Endometrial microvascular endothelial cells (primary cell): ENCODE results near the gene LTBP2. TPM values are rescaled to one million over a fixed set of nuclear protein-coding genes. Genes with fewer than 3 reads are reported as not detected.

ENCODE experiments used
- in situ Hi-C: cut with HindIII; loops from 2 replicates; pipeline ENCODE4 v1.10.0; 2017; ENCODE audit warnings: low sequenced_read_pairs, low pct_unique_long_range_greater_than_20kb; ENCODE audit errors: inconsistent ontology term
- total RNA-seq: library from RNA; depleted of rRNA; stranded (reverse); fragments of >200 nt; gene quantifications from one replicate; pipeline ENCODE4 v1.2.3, GENCODE V29; 2015; ENCODE audit errors: inconsistent ontology term

Gene LTBP2
- total RNA-seq, 1 donor from 2014 or later, result 177 TPM

DNA sequence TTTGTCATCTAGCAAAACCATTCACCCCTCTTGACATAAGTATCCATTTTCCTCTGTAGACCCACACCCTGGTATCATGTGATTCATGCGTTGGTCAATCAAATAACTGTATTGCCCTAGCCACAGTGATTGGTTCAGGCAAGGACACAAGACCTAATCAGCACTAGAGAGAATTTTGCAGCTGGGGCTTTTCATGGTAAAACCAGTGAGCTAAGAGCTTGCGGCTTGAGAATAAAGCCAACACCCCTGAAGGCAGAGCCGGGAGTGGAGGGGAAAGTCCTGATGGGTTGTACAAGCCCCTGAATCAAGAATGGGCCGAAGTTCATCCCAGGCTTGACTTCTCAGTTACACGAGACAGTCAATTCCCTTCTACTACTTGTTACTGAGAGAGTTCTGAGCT is 33.2 kb upstream of the LTBP2 start:
- in situ Hi-C loops, result no loop called here

- in situ Hi-C loops, result no loop called here
These were observed 29.8 kb upstream of the LTBP2 start for GRCh38 chr14:74641601-74642391.

- in situ Hi-C loops, result no loop called here
These were observed 26.9 kb upstream of the LTBP2 start for GRCh38 chr14:74638966-74639365.

DNA sequence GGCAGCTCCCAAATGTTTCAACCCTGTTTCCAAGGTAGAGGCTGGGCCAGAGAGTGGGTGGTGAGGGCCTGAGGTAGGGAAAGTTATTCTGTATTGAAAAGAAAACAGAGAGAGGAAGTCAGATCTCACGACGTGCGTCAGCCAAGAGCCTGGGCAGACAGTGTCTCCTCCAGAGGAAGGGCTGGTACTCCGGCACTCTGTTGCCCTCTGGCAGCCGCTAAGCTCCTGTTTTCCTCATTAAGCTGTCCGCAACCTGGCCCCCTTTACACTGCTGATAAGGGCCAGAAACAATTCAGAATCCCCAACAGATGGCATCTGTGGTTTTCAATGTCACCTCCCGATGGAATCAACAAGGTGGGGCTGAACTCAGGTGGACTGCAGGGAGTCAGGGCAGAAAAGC is 26.0 kb upstream of the LTBP2 start:
- in situ Hi-C loops, result no loop called here

DNA sequence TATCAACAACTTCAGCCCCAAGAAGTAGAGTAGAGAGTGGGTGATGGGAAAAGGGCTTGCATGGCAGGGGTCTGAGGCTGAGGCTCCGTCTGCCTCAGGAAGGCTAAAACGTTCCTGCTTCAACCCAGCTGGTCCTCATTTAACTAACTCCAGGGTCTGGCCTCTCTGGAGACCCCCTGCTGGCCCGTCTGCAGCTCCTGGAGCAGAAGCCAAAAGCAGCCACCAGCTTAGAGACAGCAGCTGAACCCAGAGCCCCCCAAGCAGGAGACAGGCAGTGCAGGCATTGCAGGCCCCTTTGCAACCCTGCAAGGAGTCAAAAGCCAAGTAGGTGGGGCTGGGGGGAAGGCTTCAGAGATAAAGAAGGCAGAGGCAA is 25.1 kb upstream of the LTBP2 start:
- in situ Hi-C loops, result no loop called here

- in situ Hi-C loops, result no loop called here
These were observed 24.6 kb upstream of the LTBP2 start for GRCh38 chr14:74636424-74637177.

GRCh38 chr14:74635847-74636246 is 23.8 kb upstream of the LTBP2 start:
- in situ Hi-C loops, result no loop called here

GRCh38 chr14:74634964-74635363 is 22.9 kb upstream of the LTBP2 start:
- in situ Hi-C loops, result no loop called here

DNA sequence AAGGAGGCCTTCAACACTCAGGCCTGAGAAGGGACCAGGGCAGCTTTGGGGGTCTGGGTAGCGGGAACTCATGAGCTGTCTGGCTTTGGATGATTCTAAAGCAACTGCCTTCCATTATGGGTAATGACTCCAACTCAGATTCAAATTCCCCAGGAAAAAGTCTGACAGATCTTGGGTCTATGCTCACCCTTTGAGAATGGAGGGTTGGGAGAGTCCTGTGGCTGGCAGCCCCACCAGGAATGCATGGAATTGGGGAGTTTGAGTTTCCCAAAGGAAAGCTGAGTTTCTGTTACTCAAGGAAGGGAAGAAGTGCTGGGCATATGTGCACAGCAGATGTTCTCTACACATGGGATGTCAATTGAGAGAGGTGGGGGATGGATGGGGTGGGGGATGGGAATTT is 22.4 kb upstream of the LTBP2 start:
- in situ Hi-C loops, result no loop called here

DNA sequence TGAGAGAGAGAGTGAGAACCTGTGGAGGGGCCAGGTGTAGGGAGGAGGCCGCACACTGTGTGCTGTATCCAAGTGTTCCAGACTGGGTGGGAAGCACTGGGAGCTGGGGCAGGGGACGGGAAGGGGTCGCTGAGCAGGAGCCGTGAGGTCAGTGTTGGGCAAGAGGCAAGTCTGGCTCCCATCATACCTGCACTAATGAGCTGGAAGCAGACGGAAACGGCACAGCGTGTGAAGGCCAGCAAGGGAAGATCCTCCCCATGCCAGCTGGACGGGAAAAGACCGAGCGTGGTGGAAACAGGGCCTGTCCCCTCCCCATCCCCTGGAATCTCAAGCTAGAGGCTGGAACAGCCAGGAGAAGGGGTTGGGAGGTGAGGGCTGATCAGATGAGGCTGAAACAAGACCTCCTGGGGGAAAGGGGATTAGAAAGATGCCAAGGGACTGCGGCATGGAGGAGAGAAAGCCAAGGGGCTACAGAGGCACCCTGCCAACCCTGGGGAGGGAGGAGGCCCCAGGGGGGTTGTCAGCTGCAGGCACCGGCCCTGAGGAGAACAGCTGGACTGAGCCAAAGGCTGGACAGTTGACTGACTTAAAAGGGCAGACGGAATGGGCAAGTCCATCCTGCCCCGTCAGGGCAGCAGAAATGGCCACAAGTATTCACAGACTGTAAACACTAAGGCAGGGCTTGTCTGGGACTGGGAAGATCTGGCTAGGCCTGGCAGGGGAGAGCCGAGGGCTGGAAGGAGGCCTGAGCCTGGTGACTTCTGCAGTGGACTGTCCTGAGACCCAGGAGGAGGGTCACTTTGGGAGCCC is 19.0 kb upstream of the LTBP2 start:
- in situ Hi-C loops, result no loop called here

DNA sequence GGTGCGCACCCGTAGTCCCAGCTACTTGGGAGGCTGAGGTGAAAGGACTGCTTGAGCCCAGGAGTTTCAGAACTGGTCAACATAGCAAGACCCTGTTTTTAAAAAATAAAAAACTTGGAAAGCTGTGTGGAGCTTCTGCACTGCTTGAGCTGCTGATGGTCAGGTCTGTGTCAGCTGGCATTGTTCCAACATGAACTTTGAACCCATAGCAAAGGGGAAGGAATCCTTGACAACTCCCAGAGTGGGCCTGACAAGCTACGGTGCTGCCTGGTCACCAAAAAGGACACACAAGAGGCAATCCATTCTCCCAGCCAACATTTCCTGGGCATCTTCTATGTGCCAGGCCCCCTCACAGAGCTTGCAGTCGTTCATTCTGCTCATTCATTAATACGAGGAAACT is 16.4 kb upstream of the LTBP2 start:
- in situ Hi-C loops, result no loop called here

- in situ Hi-C loops, result no loop called here
These were observed 15.0 kb upstream of the LTBP2 start for GRCh38 chr14:74627076-74627475.

GRCh38 chr14:74622257-74622656 is 10.2 kb upstream of the LTBP2 start:
- in situ Hi-C loops, result no loop called here

- in situ Hi-C loops, result no loop called here
These were observed 9.5 kb upstream of the LTBP2 start for GRCh38 chr14:74621556-74621955.

GRCh38 chr14:74620923-74621322 is 8.9 kb upstream of the LTBP2 start:
- in situ Hi-C loops, result no loop called here

DNA sequence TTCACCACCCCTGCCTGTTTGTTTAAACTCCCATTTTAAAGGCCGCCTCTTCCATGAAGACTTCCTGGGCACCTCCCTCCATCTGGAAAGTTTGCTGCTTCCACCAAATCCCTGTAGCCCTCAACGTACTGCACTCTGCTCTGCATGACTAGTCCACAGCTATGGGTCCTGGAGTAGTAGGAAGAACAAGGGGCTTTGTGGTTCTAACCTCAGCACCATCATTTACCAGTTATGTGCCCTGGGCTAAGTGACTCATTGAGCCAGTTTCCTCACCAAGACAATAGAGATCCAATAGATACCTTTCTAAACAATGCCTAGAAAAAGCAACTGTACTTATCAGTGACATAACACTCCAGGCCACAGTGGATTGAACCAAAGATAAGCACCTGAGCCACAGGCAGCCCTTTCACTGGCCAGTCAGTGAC is 8.5 kb upstream of the LTBP2 start:
- in situ Hi-C loops, result no loop called here

DNA sequence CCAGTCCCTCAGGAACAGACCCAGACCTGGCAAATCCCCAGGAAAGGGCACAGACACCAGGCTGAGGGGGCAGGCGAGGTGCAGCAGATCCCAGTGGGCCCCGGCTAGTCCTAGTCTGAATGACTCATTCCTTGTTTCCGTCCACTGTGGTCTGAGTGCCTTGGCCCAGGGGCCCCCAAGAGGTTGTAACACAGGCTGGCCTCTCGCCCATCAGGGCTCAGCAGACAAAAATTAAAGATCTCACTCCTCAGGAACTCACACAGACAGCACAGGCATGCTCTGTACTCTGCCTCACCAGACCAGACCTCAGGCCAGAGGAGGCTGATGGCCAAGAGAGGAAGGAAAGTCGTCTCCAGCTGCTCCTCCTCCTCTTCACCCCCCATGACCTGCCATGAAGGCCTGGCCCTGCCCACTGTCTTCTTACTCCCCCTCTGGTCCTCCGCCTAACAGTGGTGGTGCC is 7.7 kb upstream of the LTBP2 start:
- in situ Hi-C loops, result no loop called here

DNA sequence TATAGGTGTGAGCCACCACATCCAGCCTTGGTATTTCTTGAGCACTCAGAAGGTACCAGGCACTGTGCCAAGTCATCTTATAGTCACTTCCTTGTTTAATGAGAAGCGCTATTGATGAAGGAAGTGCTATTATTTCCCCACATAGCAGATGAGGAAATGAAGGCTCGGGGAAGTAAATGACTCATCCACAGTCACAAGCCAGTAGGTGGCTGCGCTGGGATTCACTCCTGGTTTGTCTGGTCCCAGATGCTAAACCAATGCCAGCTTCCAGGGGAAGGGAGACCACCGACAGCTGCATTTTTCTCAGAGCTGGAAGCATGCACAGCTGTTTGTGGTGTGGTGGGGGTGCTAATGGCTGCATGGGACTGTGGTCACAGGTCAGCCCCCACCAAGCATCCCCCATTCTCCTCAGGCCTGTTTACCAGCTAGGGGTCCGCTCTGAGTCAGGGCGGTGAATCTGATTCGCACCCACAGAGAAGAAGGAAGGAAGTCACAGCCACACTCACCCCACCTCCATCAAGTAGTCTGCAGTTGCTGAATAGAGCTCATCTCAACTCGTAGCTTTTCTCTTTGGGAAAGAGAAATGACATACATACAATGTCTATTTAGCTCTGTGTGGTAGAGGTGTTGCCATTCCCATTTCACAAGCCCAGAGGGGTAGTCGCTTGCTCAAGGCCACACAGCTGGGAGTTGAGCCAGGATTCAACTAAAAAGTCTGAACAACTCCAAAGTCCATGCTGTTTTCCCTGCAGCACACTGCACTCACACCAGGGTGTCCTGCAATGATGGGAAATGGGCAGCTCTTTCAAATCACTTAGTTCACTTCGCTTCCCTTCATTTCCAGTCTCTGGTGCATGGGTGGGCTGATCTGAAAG is 6.3 kb upstream of the LTBP2 start:
- in situ Hi-C loops, result no loop called here
